Neural crest cell (in vitro differentiated cells): ENCODE data around the gene UXS1. TPM values are rescaled to one million over a fixed set of nuclear protein-coding genes. Genes with fewer than 3 reads are reported as not detected.

Source experiments
- DNase-seq: peaks from one replicate; pipeline ENCODE4 v3.0.0; 2021; ENCODE audit warnings: low read depth, mixed read lengths, low spot score
- H3K27ac Mint-ChIP-seq: one replicate; pipeline ENCODE4 v1.8.0; 2021; ENCODE audit warnings: mild to moderate bottlenecking, mixed read lengths; ENCODE audit not compliant: unreplicated experiment
- H3K27me3 Mint-ChIP-seq: 2 replicates; pipeline ENCODE4 v1.8.0; 2021; ENCODE audit warnings: low read depth, mild to moderate bottlenecking, mixed read lengths
- H3K36me3 Mint-ChIP-seq: 2 replicates; pipeline ENCODE4 v1.8.0; 2021; ENCODE audit warnings: low read depth, mild to moderate bottlenecking, mixed read lengths
- H3K4me1 Mint-ChIP-seq: 2 replicates; pipeline ENCODE4 v1.8.0; 2021; ENCODE audit warnings: mixed read lengths
- H3K4me3 Mint-ChIP-seq: one replicate; pipeline ENCODE4 v1.8.0; 2021; ENCODE audit warnings: mild to moderate bottlenecking, mixed read lengths
- H3K9me3 Mint-ChIP-seq: 2 replicates; pipeline ENCODE4 v1.8.0; 2021; ENCODE audit warnings: mixed read lengths
- CTCF ChIP-seq: fragments of 200-600 bp; sonication (generic); conservative IDR thresholded peaks from 2 replicates; pipeline ENCODE4 v1.5.0; 2021; ENCODE audit warnings: antibody characterized with exemption, mild to moderate bottlenecking
- total RNA-seq: library from RNA; stranded (reverse); gene quantifications from 2 replicates; pipeline ENCODE4 v1.2.1, GENCODE V29; 2021

UXS1 gene
- total RNA-seq, 1 donor from 2014 or later = 55.4 TPM

- H3K27ac Mint-ChIP-seq = no peak overlapping the region
- H3K4me3 Mint-ChIP-seq = no peak overlapping the region
- H3K4me1 Mint-ChIP-seq = peaks cover 5% of the 10 kb centered on the region
- H3K9me3 Mint-ChIP-seq = peaks cover 6% of the 10 kb centered on the region
- no peaks in the 10 kb centered on the region for H3K36me3 Mint-ChIP-seq
- H3K27me3 Mint-ChIP-seq = no peaks in the 10 kb centered on the region
- TF ChIP-seq CTCF = no peak
- no peak for DNase-seq
These were observed 117.2 kb downstream of the UXS1 start for GRCh38 chr2:106076941-106077340.

- no peak overlapping the region for H3K4me3 Mint-ChIP-seq
- H3K9me3 Mint-ChIP-seq = no peaks in the 10 kb centered on the region
- H3K4me1 Mint-ChIP-seq = no peaks in the 10 kb centered on the region
- no peak overlapping the region for H3K27ac Mint-ChIP-seq
- H3K36me3 Mint-ChIP-seq = no peaks in the 10 kb centered on the region
- no peak for TF ChIP-seq CTCF
- no peak for DNase-seq
- H3K27me3 Mint-ChIP-seq = no peaks in the 10 kb centered on the region
These were observed 119.1 kb downstream of the UXS1 start for GRCh38 chr2:106075048-106075447.

DNA sequence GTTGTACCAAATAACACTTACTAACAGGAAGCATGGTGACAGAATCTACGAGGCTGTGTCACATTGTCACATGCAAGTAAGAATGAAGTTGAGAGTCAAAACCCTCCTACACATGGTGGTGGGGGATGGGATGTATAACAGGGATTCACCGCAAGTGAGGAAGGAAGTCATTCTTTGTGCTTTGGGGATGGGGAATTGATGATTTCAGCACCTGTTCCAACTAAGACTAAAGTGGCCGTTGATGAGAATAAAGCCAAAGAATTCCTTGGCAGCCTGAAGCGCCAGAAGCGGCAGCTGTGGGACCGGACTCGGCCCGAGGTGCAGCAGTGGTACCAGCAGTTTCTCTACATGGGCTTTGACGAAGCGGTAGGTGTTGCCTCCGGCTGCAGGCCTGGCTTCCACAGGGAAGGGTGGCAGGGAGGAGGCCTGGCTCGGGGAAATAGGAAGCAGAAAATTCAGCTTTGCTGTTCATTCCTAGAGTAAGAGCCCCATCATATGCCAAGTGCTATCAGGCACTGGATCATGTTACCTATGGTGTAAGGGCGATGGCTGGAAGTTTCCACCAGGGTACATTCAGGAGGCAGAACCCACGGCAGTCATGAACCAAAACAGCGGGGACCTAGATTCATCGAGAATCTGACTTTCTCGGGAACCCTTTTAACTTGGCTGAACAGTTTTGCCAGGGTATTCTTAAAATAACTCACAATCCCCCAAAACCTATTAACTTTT lies 120.3 kb downstream of the UXS1 start:
- H3K36me3 Mint-ChIP-seq = no peaks in the 10 kb centered on the region
- H3K4me1 Mint-ChIP-seq = no peaks in the 10 kb centered on the region
- H3K27ac Mint-ChIP-seq = no peak overlapping the region
- TF ChIP-seq CTCF = no peak
- no peaks in the 10 kb centered on the region for H3K27me3 Mint-ChIP-seq
- no peak for DNase-seq
- no peaks in the 10 kb centered on the region for H3K9me3 Mint-ChIP-seq
- no peak overlapping the region for H3K4me3 Mint-ChIP-seq

GRCh38 chr2:106070181-106070580 lies 123.9 kb downstream of the UXS1 start:
- Mint-ChIP-seq H3K27me3 (peaks cover 13% of the 10 kb centered on the region), H3K4me1 (peaks cover 7% of the 10 kb centered on the region), H3K4me3 (no peak overlapping the region), H3K27ac (no peak overlapping the region), H3K36me3 (no peaks in the 10 kb centered on the region), H3K9me3 (no peaks in the 10 kb centered on the region)
- DNase-seq = no peak
- TF ChIP-seq CTCF = no peak

- Mint-ChIP-seq H3K4me3 (no peak overlapping the region), H3K27me3 (peaks cover 26% of the 10 kb centered on the region), H3K36me3 (no peaks in the 10 kb centered on the region), H3K27ac (no peak overlapping the region), H3K9me3 (no peaks in the 10 kb centered on the region), H3K4me1 (peaks cover 7% of the 10 kb centered on the region)
- no peak for TF ChIP-seq CTCF
- no peak for DNase-seq
These were observed 125.7 kb downstream of the UXS1 start for GRCh38 chr2:106068451-106068850.
